CD14-positive monocyte (primary cell): Measurements from ENCODE around the gene MBD5. TPM values are rescaled to one million over a fixed set of nuclear protein-coding genes. Genes with fewer than 3 reads are reported as not detected.

ENCODE experiments used
- DNase-seq, 3 donors: peaks; one replicate each; pipeline ENCODE4 v3.0.0-alpha.2; 2011 to 2022
- H2AFZ ChIP-seq: 2 replicates; pipeline ENCODE4 v1.6.0; 2012; ENCODE audit warnings: mild to moderate bottlenecking, low read depth, low read length, inconsistent platforms; ENCODE audit not compliant: insufficient read depth, poor library complexity, severe bottlenecking
- H3K27ac ChIP-seq, 2 donors: 1 replicate in 1 of 2; 2 replicates in 1 of 2; pipeline ENCODE4 v1.5.1; 2012 to 2013; ENCODE audit warnings: low read length in 2 of 2, control low read depth in 1 of 2, inconsistent platforms in 1 of 2, low read depth in 1 of 2, mild to moderate bottlenecking in 1 of 2
- H3K27me3 ChIP-seq, 2 donors: one replicate each; pipeline versions ENCODE4 v1.6.0 to v1.6.1; 2011 to 2013; ENCODE audit warnings: low read length in 2 of 2; ENCODE audit not compliant: control insufficient read depth in 2 of 2, insufficient read depth in 2 of 2
- H3K36me3 ChIP-seq, 2 donors: replicated peaks in 1 of 2; 1 replicate in 1 of 2; 2 replicates in 1 of 2; pipeline versions ENCODE4 v1.5.1 to v1.6.1; 2012 to 2013; ENCODE audit warnings: low read length in 2 of 2, control low read depth in 1 of 2, inconsistent platforms in 1 of 2, mild to moderate bottlenecking in 1 of 2; ENCODE audit not compliant: insufficient read depth in 2 of 2, control insufficient read depth in 1 of 2
- H3K4me1 ChIP-seq, 2 donors: 1 replicate in 1 of 2; 2 replicates in 1 of 2; pipeline versions ENCODE4 v1.5.1 to v1.6.1; 2012 to 2013; ENCODE audit warnings: low read length in 2 of 2, control low read depth in 1 of 2, inconsistent platforms in 1 of 2, mild to moderate bottlenecking in 1 of 2, moderate library complexity in 1 of 2; ENCODE audit not compliant: insufficient read depth in 2 of 2, control insufficient read depth in 1 of 2
- H3K4me2 ChIP-seq: replicated peaks from 2 replicates; pipeline ENCODE3; 2012; ENCODE audit warnings: low read length, moderate library complexity, mild to moderate bottlenecking; ENCODE audit not compliant: poor library complexity, severe bottlenecking; ENCODE audit errors: extremely low read depth
- H3K4me3 ChIP-seq, 3 experiments: fragments of 200-600 bp in 1 of 3; sonication (generic) in 1 of 3; replicated peaks in 1 of 3; 1 replicate in 2 of 3; 2 replicates in 1 of 3; pipeline ENCODE4 v1.5.1; 2011 to 2013; ENCODE audit warnings: low read length in 3 of 3, mild to moderate bottlenecking in 3 of 3, control low read depth in 2 of 3, low read depth in 2 of 3, inconsistent platforms in 1 of 3, moderate library complexity in 1 of 3
- H3K79me2 ChIP-seq: 2 replicates; pipeline ENCODE4 v1.6.0; 2012; ENCODE audit warnings: mild to moderate bottlenecking, control low read depth, inconsistent platforms, low read length, moderate library complexity; ENCODE audit not compliant: insufficient read depth
- H3K9ac ChIP-seq: 2 replicates; pipeline ENCODE4 v1.6.0; 2017; ENCODE audit warnings: low read length, mild to moderate bottlenecking; ENCODE audit not compliant: insufficient read depth, poor library complexity, severe bottlenecking
- H3K9me3 ChIP-seq, 2 donors: replicated peaks in 1 of 2; 1 replicate in 1 of 2; 2 replicates in 1 of 2; pipeline versions ENCODE4 v1.5.1 to v1.6.1; 2012 to 2013; ENCODE audit warnings: low read length in 2 of 2, control low read depth in 1 of 2; ENCODE audit not compliant: control insufficient read depth in 1 of 2, insufficient read depth in 1 of 2
- H4K20me1 ChIP-seq: 2 replicates; pipeline ENCODE4 v1.6.0; 2012; ENCODE audit warnings: mild to moderate bottlenecking, low read length, control low read depth, moderate library complexity; ENCODE audit not compliant: insufficient read depth
- H3K27ac Mint-ChIP-seq, 7 donors: one replicate each; pipeline ENCODE4 v1.8.0; 2020; ENCODE audit warnings: mild to moderate bottlenecking in 7 of 7, mixed read lengths in 7 of 7, moderate library complexity in 6 of 7, inconsistent platforms in 2 of 7
- H3K27me3 Mint-ChIP-seq, 3 donors: one replicate each; pipeline ENCODE4 v1.8.0; 2021 to 2022; ENCODE audit warnings: low read depth in 3 of 3, mild to moderate bottlenecking in 3 of 3, mixed read lengths in 3 of 3, moderate library complexity in 3 of 3, inconsistent platforms in 1 of 3
- H3K36me3 Mint-ChIP-seq, 2 donors: one replicate each; pipeline ENCODE4 v1.8.0; 2020; ENCODE audit warnings: mixed read lengths in 2 of 2, inconsistent platforms in 1 of 2, mild to moderate bottlenecking in 1 of 2
- H3K4me1 Mint-ChIP-seq: one replicate; pipeline ENCODE4 v1.8.0; 2020; ENCODE audit warnings: mild to moderate bottlenecking, mixed read lengths
- H3K4me3 Mint-ChIP-seq, 2 donors: one replicate each; pipeline ENCODE4 v1.8.0; 2020; ENCODE audit warnings: mild to moderate bottlenecking in 2 of 2, mixed read lengths in 2 of 2, moderate library complexity in 1 of 2
- H3K9me3 Mint-ChIP-seq, 7 donors: one replicate each; pipeline ENCODE4 v1.8.0; 2020 to 2022; ENCODE audit warnings: mixed read lengths in 7 of 7, mild to moderate bottlenecking in 6 of 7, moderate library complexity in 6 of 7, inconsistent platforms in 2 of 7
- CTCF ChIP-seq: fragments of 200-600 bp; IDR thresholded peaks from one replicate; pipeline ENCODE4 v1.8.0; 2022; ENCODE audit warnings: antibody characterized with exemption, mild to moderate bottlenecking
- WGBS: methylation state at CpG from one replicate; pipeline ENCODE4 v1.1.5; 2013; ENCODE audit warnings: missing lambda C conversion rate; ENCODE audit not compliant: insufficient coverage; 5-methylcytosine and 5-hydroxymethylcytosine counted together
- intact Hi-C, 2 donors: fragments of 100-400 bp; cut with micrococcal nuclease; formaldehyde crosslinking; loops; one replicate each; pipeline versions ENCODE4 v1.15.0 to v1.15.1; 2023
- polyA plus RNA-seq, 3 donors: library from polyadenylated mRNA; depleted of rRNA in 1 of 3; unstranded in 2 of 3; stranded (reverse) in 1 of 3; fragments of 300-500 nt in 2 of 3; fragments of >200 nt in 1 of 3; fragmentation: Illumina TruSeq in 2 of 3; gene quantifications; 1 replicate in 2 of 3; 2 replicates in 1 of 3; pipeline ENCODE4 v1.2.3, GENCODE V29; 2012 to 2021

MBD5 gene
- polyA plus RNA-seq, 3 donors, result 2.3 to 5.7 (median 3.5) TPM

GRCh38 chr2:148493822-148494563 lies 473.1 kb downstream of the MBD5 start:
- WGBS, result no CpG with 5 or more reads among the region's 2 CpGs
- Histone ChIP-seq H2AFZ (no peak overlapping the region), H4K20me1 (no peaks in the 10 kb centered on the region), H3K27me3 (no peaks in the 10 kb centered on the region), H3K9me3 (no peaks in the 10 kb centered on the region), H3K36me3 (no peaks in the 10 kb centered on the region), H3K9ac (no peak overlapping the region), H3K27ac (no peak overlapping the region), H3K4me3 (no peak overlapping the region), H3K4me2 (no peak overlapping the region), H3K4me1 (peaks cover 0 to 5% of the 10 kb centered on the region in 2 donors), H3K79me2 (no peaks in the 10 kb centered on the region)
- H3K4me1 Mint-ChIP-seq, result peaks cover 7% of the 10 kb centered on the region
- no peak overlapping the region for H3K4me3 Mint-ChIP-seq
- H3K27me3 Mint-ChIP-seq, result no peaks in the 10 kb centered on the region
- H3K9me3 Mint-ChIP-seq, result peaks cover 0 to 2% (median 0%) of the 10 kb centered on the region in 7 donors
- peak overlapping the region in 1 of 7 donors; percentile 25 for H3K27ac Mint-ChIP-seq
- peaks cover 2 to 3% of the 10 kb centered on the region in 2 donors for H3K36me3 Mint-ChIP-seq
- DNase-seq, result no peak
- TF ChIP-seq CTCF, result no peak
- intact Hi-C loops, result no loop called here

GRCh38 chr2:148495586-148495985 lies 474.7 kb downstream of the MBD5 start:
- Histone ChIP-seq H3K79me2 (no peaks in the 10 kb centered on the region), H3K4me3 (no peak overlapping the region), H3K4me1 (peaks cover 0 to 5% of the 10 kb centered on the region in 2 donors), H4K20me1 (no peaks in the 10 kb centered on the region), H3K36me3 (no peaks in the 10 kb centered on the region), H3K4me2 (no peak overlapping the region), H3K9ac (no peak overlapping the region), H3K9me3 (no peaks in the 10 kb centered on the region), H3K27me3 (no peaks in the 10 kb centered on the region), H2AFZ (no peak overlapping the region), H3K27ac (no peak overlapping the region)
- H3K4me3 Mint-ChIP-seq, result no peak overlapping the region
- DNase-seq, result no peak
- peaks cover 7% of the 10 kb centered on the region for H3K4me1 Mint-ChIP-seq
- intact Hi-C loops, result no loop called here
- no peaks in the 10 kb centered on the region for H3K36me3 Mint-ChIP-seq
- no peak overlapping the region for H3K27ac Mint-ChIP-seq
- H3K27me3 Mint-ChIP-seq, result no peaks in the 10 kb centered on the region
- H3K9me3 Mint-ChIP-seq, result peaks cover 0 to 2% (median 0%) of the 10 kb centered on the region in 7 donors
- no peak for TF ChIP-seq CTCF
- 100% methylated on average over 1 of the region's 2 CpGs for WGBS
